ENCODE data around the gene RSAD2. TPM values are rescaled to one million over a fixed set of nuclear protein-coding genes. Genes with fewer than 3 reads are reported as not detected.
A peak's percentile ranks its signal among the peaks of the same experiment; 100 is the strongest.

The RSAD2 gene
- total and polyA plus RNA-seq, 9 of the 15 experiments (the other 6 are each of a cell fraction or from before 2014, with no cell fraction given): 0.15 to 1.4 (median 0.28) TPM

- no peak for TF ChIP-seq ZNF280B (CRISPR knock-in tag; IDR thresholded peaks at IDR 0.05)
- peak; percentile 53; the same call in 1 of the 2 replicates for TF ChIP-seq NCOA1 (IDR thresholded peaks at IDR 0.05; ENCODE audit: low read depth)
- peak; percentile 32 for TF ChIP-seq TAF9B (IDR thresholded peaks at IDR 0.05; ENCODE audit: partially characterized antibody)
- peak in 1 of 2 experiments; percentile 75; a peak in 2 of 4 replicates for TF ChIP-seq ZNF318 (IDR thresholded peaks at IDR 0.05; ENCODE audit: borderline replicate concordance in 1 of 2, low read depth in 1 of 2)
Measured at GRCh38 chr2:6832596-6833299, 44.8 kb upstream of the RSAD2 start (continued).
